ENCODE measurements around the gene GLIS1. TPM values are rescaled to one million over a fixed set of nuclear protein-coding genes. Genes with fewer than 3 reads are reported as not detected.

GLIS1 gene
- total RNA-seq, 1 donor from 2014 or later, result not detected

- no peak for DNase-seq (ENCODE audit: low spot score)
- Mint-ChIP-seq H3K27ac (ENCODE audit: unreplicated experiment) (no peak overlapping the region), H3K9me3 (ENCODE audit: unreplicated experiment) (no peaks in the 10 kb centered on the region), H3K4me3 (ENCODE audit: unreplicated experiment) (no peak overlapping the region), H3K27me3 (ENCODE audit: unreplicated experiment) (peaks cover 4% of the 10 kb centered on the region), H3K4me1 (ENCODE audit: unreplicated experiment) (peaks cover 8% of the 10 kb centered on the region), H3K36me3 (ENCODE audit: low read depth, unreplicated experiment) (no peaks in the 10 kb centered on the region)
- TF ChIP-seq, protein P1, sequence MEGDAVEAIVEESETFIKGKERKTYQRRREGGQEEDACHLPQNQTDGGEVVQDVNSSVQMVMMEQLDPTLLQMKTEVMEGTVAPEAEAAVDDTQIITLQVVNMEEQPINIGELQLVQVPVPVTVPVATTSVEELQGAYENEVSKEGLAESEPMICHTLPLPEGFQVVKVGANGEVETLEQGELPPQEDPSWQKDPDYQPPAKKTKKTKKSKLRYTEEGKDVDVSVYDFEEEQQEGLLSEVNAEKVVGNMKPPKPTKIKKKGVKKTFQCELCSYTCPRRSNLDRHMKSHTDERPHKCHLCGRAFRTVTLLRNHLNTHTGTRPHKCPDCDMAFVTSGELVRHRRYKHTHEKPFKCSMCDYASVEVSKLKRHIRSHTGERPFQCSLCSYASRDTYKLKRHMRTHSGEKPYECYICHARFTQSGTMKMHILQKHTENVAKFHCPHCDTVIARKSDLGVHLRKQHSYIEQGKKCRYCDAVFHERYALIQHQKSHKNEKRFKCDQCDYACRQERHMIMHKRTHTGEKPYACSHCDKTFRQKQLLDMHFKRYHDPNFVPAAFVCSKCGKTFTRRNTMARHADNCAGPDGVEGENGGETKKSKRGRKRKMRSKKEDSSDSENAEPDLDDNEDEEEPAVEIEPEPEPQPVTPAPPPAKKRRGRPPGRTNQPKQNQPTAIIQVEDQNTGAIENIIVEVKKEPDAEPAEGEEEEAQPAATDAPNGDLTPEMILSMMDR (IDR thresholded peaks at IDR 0.05; ENCODE audit: unreplicated experiment), result no peak
These were observed 145.8 kb downstream of the GLIS1 start for GRCh38 chr1:53592985-53593757.

DNA sequence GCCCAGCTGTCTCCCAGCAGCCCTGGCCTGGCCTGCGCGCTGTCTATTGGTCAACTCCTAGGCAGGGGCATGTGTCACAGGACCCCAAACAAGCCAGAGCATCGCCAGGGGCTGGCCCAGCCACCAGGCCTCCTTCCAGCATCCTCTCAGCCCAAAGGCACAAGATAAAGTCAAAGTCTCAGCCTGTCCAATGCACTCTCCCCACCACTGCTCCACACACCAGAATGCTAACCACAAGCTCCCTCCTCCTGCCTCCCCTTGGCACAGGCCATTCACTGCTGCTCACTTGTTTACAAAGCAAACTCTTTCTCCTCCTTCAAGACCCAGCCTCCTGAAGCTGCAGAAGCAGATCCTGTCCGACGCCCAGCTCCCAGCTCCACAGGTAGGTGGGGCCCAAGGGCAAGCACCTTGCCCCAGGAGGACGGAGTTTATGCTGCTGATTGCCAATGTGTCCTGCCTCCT, 146.4 kb downstream of the GLIS1 start:
- DNase-seq (ENCODE audit: low spot score), result no peak
- Mint-ChIP-seq H3K27me3 (ENCODE audit: unreplicated experiment) (peaks cover 4% of the 10 kb centered on the region), H3K36me3 (ENCODE audit: low read depth, unreplicated experiment) (no peaks in the 10 kb centered on the region), H3K27ac (ENCODE audit: unreplicated experiment) (no peak overlapping the region), H3K9me3 (ENCODE audit: unreplicated experiment) (no peaks in the 10 kb centered on the region), H3K4me1 (ENCODE audit: unreplicated experiment) (peaks cover 8% of the 10 kb centered on the region), H3K4me3 (ENCODE audit: unreplicated experiment) (no peak overlapping the region)
- TF ChIP-seq, protein P1 (IDR thresholded peaks at IDR 0.05; ENCODE audit: unreplicated experiment), result no peak

- no peak overlapping the region for H3K4me3 Mint-ChIP-seq (ENCODE audit: unreplicated experiment)
- TF ChIP-seq, protein P1 (IDR thresholded peaks at IDR 0.05; ENCODE audit: unreplicated experiment), result no peak
- no peak overlapping the region for H3K27ac Mint-ChIP-seq (ENCODE audit: unreplicated experiment)
- H3K36me3 Mint-ChIP-seq (ENCODE audit: low read depth, unreplicated experiment), result no peaks in the 10 kb centered on the region
- H3K4me1 Mint-ChIP-seq (ENCODE audit: unreplicated experiment), result peaks cover 8% of the 10 kb centered on the region
- no peak for DNase-seq (ENCODE audit: low spot score)
- H3K27me3 Mint-ChIP-seq (ENCODE audit: unreplicated experiment), result peaks cover 4% of the 10 kb centered on the region
- H3K9me3 Mint-ChIP-seq (ENCODE audit: unreplicated experiment), result no peaks in the 10 kb centered on the region
These were observed 147.0 kb downstream of the GLIS1 start for GRCh38 chr1:53591924-53592323.

DNA sequence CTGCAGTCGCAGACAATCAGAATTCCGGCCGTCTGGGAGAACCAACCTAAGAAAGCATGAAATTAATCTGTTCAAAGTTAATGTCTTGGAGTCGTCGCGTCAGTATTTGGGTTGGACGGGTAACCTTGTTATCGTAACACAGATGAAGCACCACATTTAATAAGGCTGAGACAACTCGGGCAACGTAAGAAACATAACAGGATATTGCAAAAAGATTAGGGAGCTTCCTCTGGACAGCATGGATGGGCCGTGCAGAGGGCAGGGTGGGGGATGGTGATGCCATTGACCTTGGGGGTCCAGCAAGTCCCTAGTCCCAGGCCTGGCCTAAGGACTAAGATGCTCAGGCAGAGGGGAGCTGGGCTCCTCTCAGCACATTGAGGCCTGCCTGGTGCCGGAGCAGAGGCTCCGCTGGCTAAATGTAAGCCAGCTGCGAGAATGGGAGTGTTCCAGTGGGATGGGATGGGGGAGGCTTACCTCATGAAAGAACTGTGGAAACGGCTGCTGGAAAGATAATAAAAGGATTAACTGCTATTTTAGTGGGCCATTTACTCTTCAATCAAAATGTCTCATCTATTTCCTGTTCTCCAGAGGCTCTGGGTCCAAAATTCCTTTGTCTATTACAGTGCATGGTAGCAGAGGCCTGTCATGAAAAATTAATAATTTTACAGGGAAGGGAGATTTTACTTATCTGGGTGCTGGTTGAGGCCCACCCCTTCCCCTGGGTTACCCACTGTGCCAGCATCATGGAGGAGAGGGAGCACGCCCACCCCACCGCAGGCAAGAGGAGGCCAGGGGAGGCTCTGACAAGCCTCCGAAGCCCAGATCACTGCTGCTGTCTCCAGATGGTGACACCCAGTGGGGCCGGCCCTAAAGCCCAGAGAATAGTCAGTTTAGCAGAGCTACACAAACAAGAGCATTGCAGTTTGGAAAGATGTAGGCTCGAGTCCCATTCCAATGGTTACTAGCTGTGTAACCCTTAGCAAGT, 148.1 kb downstream of the GLIS1 start:
- Mint-ChIP-seq H3K9me3 (ENCODE audit: unreplicated experiment) (no peaks in the 10 kb centered on the region), H3K27ac (ENCODE audit: unreplicated experiment) (no peak overlapping the region), H3K4me1 (ENCODE audit: unreplicated experiment) (peaks cover 8% of the 10 kb centered on the region), H3K36me3 (ENCODE audit: low read depth, unreplicated experiment) (no peaks in the 10 kb centered on the region), H3K4me3 (ENCODE audit: unreplicated experiment) (no peak overlapping the region), H3K27me3 (ENCODE audit: unreplicated experiment) (peaks cover 8% of the 10 kb centered on the region)
- TF ChIP-seq, protein P1 (IDR thresholded peaks at IDR 0.05; ENCODE audit: unreplicated experiment), result no peak
- no peak for DNase-seq (ENCODE audit: low spot score)
